Measurements from ENCODE around the gene FOXO1. TPM values are rescaled to one million over a fixed set of nuclear protein-coding genes. Genes with fewer than 3 reads are reported as not detected.

FOXO1 gene
- total RNA-seq, 2 experiments from 2014 or later, result 29.2 to 42.1 TPM

DNA sequence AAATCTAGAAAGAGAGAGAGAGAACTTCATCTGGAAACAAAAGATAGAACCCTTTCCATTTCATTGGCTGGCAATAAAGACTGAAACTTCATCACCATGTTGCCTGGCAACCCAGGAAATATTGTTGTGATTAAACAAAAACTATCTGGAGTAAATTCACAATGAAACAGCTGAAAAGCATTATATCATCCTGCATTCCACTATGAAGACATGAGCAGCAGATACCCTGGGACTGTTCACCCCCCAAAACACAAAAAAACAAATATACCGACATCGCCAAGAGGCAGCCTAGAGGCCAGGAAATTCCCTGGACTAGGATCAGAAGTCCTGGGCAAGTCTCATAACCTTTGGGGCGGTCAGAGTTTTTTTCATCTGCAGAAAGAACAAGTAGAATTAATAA is 158.3 kb downstream of the FOXO1 start:
- Histone ChIP-seq H3K27ac (ENCODE audit: low read depth, low read length, poor library complexity, severe bottlenecking) (no peak overlapping the region), H3K79me2 (ENCODE audit: insufficient read depth, low read depth, low read length) (no peaks in the 10 kb centered on the region), H2AFZ (ENCODE audit: low read length) (no peak overlapping the region), H3K9me2 (ENCODE audit: insufficient read depth, low read length) (no peaks in the 10 kb centered on the region), H3K4me1 (ENCODE audit: insufficient read depth, low read length, poor library complexity, severe bottlenecking) (peaks cover 6% of the 10 kb centered on the region), H3K9me3 (ENCODE audit: low read length) (no peaks in the 10 kb centered on the region), H3K4me2 (ENCODE audit: low read length) (no peak overlapping the region), H3K36me3 (ENCODE audit: insufficient read depth, low read length) (no peaks in the 10 kb centered on the region), H3K4me3 (ENCODE audit: low read depth, low read length, poor library complexity, severe bottlenecking) (no peak overlapping the region), H4K20me1 (ENCODE audit: insufficient read depth, low read length) (no peaks in the 10 kb centered on the region)
- no peak for DNase-seq (ENCODE audit: low spot score)
- CTCF ChIA-PET (ENCODE audit: unreplicated experiment), result no interaction called here
- BruUV-seq (replicated peaks), result no TSS peak
- TF ChIP-seq, protein P1, sequence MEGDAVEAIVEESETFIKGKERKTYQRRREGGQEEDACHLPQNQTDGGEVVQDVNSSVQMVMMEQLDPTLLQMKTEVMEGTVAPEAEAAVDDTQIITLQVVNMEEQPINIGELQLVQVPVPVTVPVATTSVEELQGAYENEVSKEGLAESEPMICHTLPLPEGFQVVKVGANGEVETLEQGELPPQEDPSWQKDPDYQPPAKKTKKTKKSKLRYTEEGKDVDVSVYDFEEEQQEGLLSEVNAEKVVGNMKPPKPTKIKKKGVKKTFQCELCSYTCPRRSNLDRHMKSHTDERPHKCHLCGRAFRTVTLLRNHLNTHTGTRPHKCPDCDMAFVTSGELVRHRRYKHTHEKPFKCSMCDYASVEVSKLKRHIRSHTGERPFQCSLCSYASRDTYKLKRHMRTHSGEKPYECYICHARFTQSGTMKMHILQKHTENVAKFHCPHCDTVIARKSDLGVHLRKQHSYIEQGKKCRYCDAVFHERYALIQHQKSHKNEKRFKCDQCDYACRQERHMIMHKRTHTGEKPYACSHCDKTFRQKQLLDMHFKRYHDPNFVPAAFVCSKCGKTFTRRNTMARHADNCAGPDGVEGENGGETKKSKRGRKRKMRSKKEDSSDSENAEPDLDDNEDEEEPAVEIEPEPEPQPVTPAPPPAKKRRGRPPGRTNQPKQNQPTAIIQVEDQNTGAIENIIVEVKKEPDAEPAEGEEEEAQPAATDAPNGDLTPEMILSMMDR (conservative IDR thresholded peaks at IDR 0.05; ENCODE audit: low read length), result no peak
- no peak for TF ChIP-seq EZH2phosphoT487 (IDR thresholded peaks at IDR 0.05; ENCODE audit: borderline replicate concordance, low read depth, low read length)
- POLR2A ChIA-PET, result interaction anchor here (0.7 to 1.4 kb wide), 6 partner anchors 12 to 235 kb away, joined by 3 to 4 read pairs (median 4); no protein-coding TSS in a partner anchor
- intact Hi-C loops (cut with micrococcal nuclease; ENCODE audit: unreplicated experiment), result no loop called here

DNA sequence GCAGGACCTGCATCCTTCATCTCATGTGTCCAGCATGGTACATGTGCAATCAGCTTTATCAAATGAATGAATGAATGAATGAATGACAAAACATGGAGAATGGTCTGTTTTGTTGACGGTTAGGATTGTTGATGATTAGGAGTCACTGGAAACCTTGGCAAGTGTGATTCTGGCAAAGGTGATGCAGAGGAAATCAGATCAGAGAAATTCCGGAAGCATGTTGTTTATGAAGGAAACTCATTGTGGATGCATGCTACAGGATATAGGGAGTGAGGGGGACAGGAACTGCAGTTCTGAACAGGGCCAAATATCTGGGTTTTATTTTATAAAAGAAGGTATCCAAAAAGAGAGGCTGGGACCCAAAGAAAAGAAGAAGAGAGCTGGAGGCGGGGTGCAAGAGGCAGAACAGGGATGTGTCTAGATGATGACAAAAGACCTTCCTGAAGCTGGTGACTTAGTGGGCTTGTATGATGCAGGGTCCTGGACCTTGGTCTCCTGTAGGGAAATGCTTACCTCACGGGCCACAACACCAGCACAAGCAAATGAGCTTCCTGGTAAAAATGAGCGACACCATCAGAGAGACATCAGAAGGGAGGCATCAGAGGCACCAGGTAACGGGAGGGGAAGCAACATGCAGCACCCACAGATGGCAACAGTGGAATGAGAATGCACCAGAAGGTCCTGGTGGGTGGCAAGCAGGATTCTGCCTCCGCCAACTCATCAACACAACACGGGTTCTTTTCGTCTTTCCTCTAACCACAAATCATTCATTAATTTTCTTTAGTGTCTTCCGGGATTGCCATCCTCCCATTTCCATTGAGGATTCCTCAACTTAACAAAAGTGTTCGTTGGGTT is 159.6 kb downstream of the FOXO1 start:
- no peaks in the 10 kb centered on the region for H3K36me3 ChIP-seq (ENCODE audit: insufficient read depth, low read length)
- intact Hi-C loops (cut with micrococcal nuclease; ENCODE audit: unreplicated experiment), result no loop called here
- no peaks in the 10 kb centered on the region for H3K9me3 ChIP-seq (ENCODE audit: low read length)
- H3K4me3 ChIP-seq (ENCODE audit: low read depth, low read length, poor library complexity, severe bottlenecking), result no peak overlapping the region
- no peak overlapping the region for H2AFZ ChIP-seq (ENCODE audit: low read length)
- no peaks in the 10 kb centered on the region for H3K9me2 ChIP-seq (ENCODE audit: insufficient read depth, low read length)
- no peaks in the 10 kb centered on the region for H3K79me2 ChIP-seq (ENCODE audit: insufficient read depth, low read depth, low read length)
- no peak overlapping the region for H3K27ac ChIP-seq (ENCODE audit: low read depth, low read length, poor library complexity, severe bottlenecking)
- TF ChIP-seq EZH2phosphoT487 (IDR thresholded peaks at IDR 0.05; ENCODE audit: borderline replicate concordance, low read depth, low read length), result no peak
- TF ChIP-seq, protein P1 (conservative IDR thresholded peaks at IDR 0.05; ENCODE audit: low read length), result no peak
- ChIA-PET CTCF (ENCODE audit: unreplicated experiment) (no interaction called here), POLR2A (interaction anchor here (1.0 kb wide), 2 partner anchors 11 to 140 kb away, joined by 3 read pairs; no protein-coding TSS in a partner anchor)
- no peaks in the 10 kb centered on the region for H4K20me1 ChIP-seq (ENCODE audit: insufficient read depth, low read length)
- no peaks in the 10 kb centered on the region for H3K4me1 ChIP-seq (ENCODE audit: insufficient read depth, low read length, poor library complexity, severe bottlenecking)
- H3K4me2 ChIP-seq (ENCODE audit: low read length), result no peak overlapping the region
- BruUV-seq (replicated peaks), result no TSS peak
- no peak for DNase-seq (ENCODE audit: low spot score)

Other genes with a start within 250 kb of the FOXO1 start
- gene MRPS31, start 104.5 kb upstream of the FOXO1 start, total RNA-seq (2014; rRNA removed; shearing (Covaris generic)), result 27.0 and 37.3 TPM in 2 replicates
- gene MRPS31, start 104.5 kb upstream of the FOXO1 start, total RNA-seq (2022), result 51.6 and 60.2 TPM in 2 replicates
- gene SLC25A15, start 123.0 kb upstream of the FOXO1 start, total RNA-seq (2014; rRNA removed; shearing (Covaris generic)), result 61.3 and 71.0 TPM in 2 replicates
- 56.3 and 57.7 TPM in 2 replicates for gene SLC25A15, start 123.0 kb upstream of the FOXO1 start, total RNA-seq (2022)